Right lobe of liver (tissue), 6 donors: ENCODE data around the gene ZCCHC14. TPM values are rescaled to one million over a fixed set of nuclear protein-coding genes. Genes with fewer than 3 reads are reported as not detected.

ENCODE experiments used
- ATAC-seq, 4 donors: fragments of 200-7000 bp; cut with Tn5 transposase; one replicate each; pipeline ENCODE4 v1.9.1; 2020; ENCODE audit warnings: mild to moderate bottlenecking in 4 of 4, moderate library complexity in 4 of 4
- DNase-seq, 3 donors: peaks; one replicate each; pipeline ENCODE4 v3.0.0-alpha.2; 2020
- H3K27ac ChIP-seq, 3 donors: fragments of 200-600 bp; one replicate each; pipeline ENCODE4 v1.8.0; 2022
- H3K27me3 ChIP-seq, 2 donors: fragments of 200-600 bp; one replicate each; pipeline ENCODE4 v1.8.0; 2022
- H3K36me3 ChIP-seq, 4 donors: fragments of 200-600 bp; sonication (generic) in 1 of 4; one replicate each; pipeline versions ENCODE4 v1.5.1 to v1.8.0; 2017 to 2022; ENCODE audit warnings: control low read depth in 1 of 4
- H3K4me1 ChIP-seq, 4 donors: fragments of 200-600 bp; sonication (generic) in 1 of 4; one replicate each; pipeline versions ENCODE4 v1.5.1 to v1.8.0; 2017 to 2022; ENCODE audit warnings: control low read depth in 1 of 4
- H3K4me3 ChIP-seq, 3 donors: fragments of 200-600 bp; one replicate each; pipeline ENCODE4 v1.8.0; 2022
- H3K9me3 ChIP-seq, 4 donors: fragments of 200-600 bp; sonication (generic) in 1 of 4; one replicate each; pipeline versions ENCODE4 v1.5.1 to v1.8.0; 2017 to 2022; ENCODE audit warnings: control low read depth in 1 of 4
- CTCF ChIP-seq, 4 donors: fragments of 200-600 bp in 3 of 4; fragments of 450-650 bp in 1 of 4; IDR thresholded peaks; one replicate each; pipeline versions ENCODE4 v1.5.1 to v1.8.0; 2016 to 2022; ENCODE audit warnings: antibody characterized with exemption in 4 of 4, mild to moderate bottlenecking in 2 of 4
- POLR2A ChIP-seq: fragments of 450-650 bp; IDR thresholded peaks from one replicate; pipeline ENCODE4 v1.6.1; 2017; ENCODE audit warnings: antibody characterized with exemption, mild to moderate bottlenecking
- WGBS: methylation state at CpG from one replicate; pipeline ENCODE4 v1.1.6; 2018; ENCODE audit warnings: low coverage, low lambda C conversion rate; ENCODE audit not compliant: insufficient coverage; ENCODE audit errors: missing lambda C conversion rate; 5-methylcytosine and 5-hydroxymethylcytosine counted together
- intact Hi-C, 2 donors: fragments of 100-400 bp; cut with DNase I; formaldehyde crosslinking; loops; one replicate each; pipeline versions ENCODE4 v1.11.2 to v1.14.1; 2022
- total RNA-seq, 6 experiments: library from RNA; depleted of rRNA in 2 of 6; stranded (reverse); fragments of >200 nt in 2 of 6; fragmentation: NEBNext Ultra II Directional in 3 of 6; extraction: Animal tissue kit (Norgen Biotek cat#: 25700) in 3 of 6; gene quantifications; one replicate each; pipeline versions ENCODE4 v1.1.0 to v1.2.4, GENCODE V29; 2016 to 2023
- donor health status: DM: no; HTN: yes; CAD: no.
- donor health status: DM: no; HTN: no; CAD: no.
- donor health status: DM: no; HTN: no; CAD: no.
- donor health status: DM: no; HTN: yes; CAD: no.
- donor health status: DM: no; HTN: yes; CAD: no.

Gene ZCCHC14
- total RNA-seq, 6 experiments from 2014 or later, result 12.6 to 26.5 (median 17.7) TPM

- DNase-seq (peak in 1 of 3 donors; percentile 23), ATAC-seq (no peak)
- Histone ChIP-seq H3K36me3 (peaks cover 3 to 70% (median 27%) of the 10 kb centered on the region in 4 donors), H3K9me3 (no peaks in the 10 kb centered on the region), H3K4me3 (no peak overlapping the region), H3K4me1 (no peaks in the 10 kb centered on the region), H3K27me3 (no peaks in the 10 kb centered on the region), H3K27ac (no peak overlapping the region)
- TF ChIP-seq POLR2A, result no peak
- TF ChIP-seq CTCF (IDR thresholded peaks at IDR 0.05), result no peak
- WGBS, result 93% methylated on average over 8 of the region's 13 CpGs
- intact Hi-C loops, result loop anchor here (10.0 kb wide), 2 partner anchors 155 to 225 kb away; no protein-coding TSS in a partner anchor
Measured at GRCh38 chr16:87409781-87410180, 83.0 kb downstream of the ZCCHC14 start.

DNA sequence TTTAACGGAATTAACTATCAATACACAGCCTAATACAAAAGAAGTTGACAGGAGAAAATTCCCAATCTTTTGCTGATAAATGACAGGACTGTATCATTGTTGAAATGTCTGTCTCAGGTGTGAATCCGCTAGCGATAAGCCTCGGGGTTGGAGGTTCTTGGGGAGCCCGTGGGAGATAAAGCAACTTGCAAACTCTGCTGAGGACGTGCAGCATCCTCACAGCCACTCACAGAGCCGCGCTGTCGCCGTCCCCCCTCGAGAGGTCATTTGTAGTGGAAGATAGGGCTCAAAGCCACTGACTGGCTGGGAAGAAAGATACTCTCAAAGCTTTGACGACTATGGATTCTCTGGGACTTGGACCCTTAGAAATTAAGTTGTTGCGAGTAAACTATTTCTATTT lies 83.7 kb downstream of the ZCCHC14 start:
- intact Hi-C loops, result no loop called here

GRCh38 chr16:87407511-87408112 lies 85.2 kb downstream of the ZCCHC14 start:
- no peak overlapping the region for H3K4me3 ChIP-seq
- H3K27ac ChIP-seq, result no peak overlapping the region
- no peaks in the 10 kb centered on the region for H3K27me3 ChIP-seq
- H3K4me1 ChIP-seq, result no peaks in the 10 kb centered on the region
- peaks cover 8 to 65% (median 25%) of the 10 kb centered on the region in 4 donors for H3K36me3 ChIP-seq
- TF ChIP-seq POLR2A, result no peak
- TF ChIP-seq CTCF (IDR thresholded peaks at IDR 0.05), result no peak
- 87% methylated on average over 17 of the region's 26 CpGs for WGBS
- DNase-seq (peak in 2 of 3 donors; percentile 44 to 55), ATAC-seq (peak; percentile 9 to 50 (median 48))
- no peaks in the 10 kb centered on the region for H3K9me3 ChIP-seq
- intact Hi-C loops, result no loop called here

More for the DNA sequence above, 83.7 kb downstream of the ZCCHC14 start:
- no peak overlapping the region for H3K27ac ChIP-seq
- DNase-seq (peak in 1 of 3 donors; percentile 33), ATAC-seq (no peak)
- WGBS, result 89% methylated on average over 11 of the region's 13 CpGs
- H3K4me1 ChIP-seq, result no peaks in the 10 kb centered on the region
- no peak overlapping the region for H3K4me3 ChIP-seq
- H3K36me3 ChIP-seq, result peaks cover 5 to 67% (median 24%) of the 10 kb centered on the region in 4 donors
- H3K27me3 ChIP-seq, result no peaks in the 10 kb centered on the region
- TF ChIP-seq POLR2A (no peak), CTCF (IDR thresholded peaks at IDR 0.05) (no peak)
- no peaks in the 10 kb centered on the region for H3K9me3 ChIP-seq

GRCh38 chr16:87406495-87407088 lies 86.2 kb downstream of the ZCCHC14 start:
- peak in 2 of 3 donors; percentile 23 to 35 for DNase-seq
- H3K4me1 ChIP-seq, result no peaks in the 10 kb centered on the region
- TF ChIP-seq CTCF (IDR thresholded peaks at IDR 0.05) (no peak), POLR2A (no peak)
- 80% methylated on average over 10 of the region's 14 CpGs for WGBS
- H3K27me3 ChIP-seq, result no peaks in the 10 kb centered on the region
- ATAC-seq, result peak in 1 of 4 donors; percentile 9
- H3K36me3 ChIP-seq, result peaks cover 5 to 59% (median 25%) of the 10 kb centered on the region in 4 donors
- no peaks in the 10 kb centered on the region for H3K9me3 ChIP-seq
- intact Hi-C loops, result no loop called here
- H3K27ac ChIP-seq, result no peak overlapping the region
- no peak overlapping the region for H3K4me3 ChIP-seq
